ENCODE data around the gene MDFI.

Gene MDFI

DNA sequence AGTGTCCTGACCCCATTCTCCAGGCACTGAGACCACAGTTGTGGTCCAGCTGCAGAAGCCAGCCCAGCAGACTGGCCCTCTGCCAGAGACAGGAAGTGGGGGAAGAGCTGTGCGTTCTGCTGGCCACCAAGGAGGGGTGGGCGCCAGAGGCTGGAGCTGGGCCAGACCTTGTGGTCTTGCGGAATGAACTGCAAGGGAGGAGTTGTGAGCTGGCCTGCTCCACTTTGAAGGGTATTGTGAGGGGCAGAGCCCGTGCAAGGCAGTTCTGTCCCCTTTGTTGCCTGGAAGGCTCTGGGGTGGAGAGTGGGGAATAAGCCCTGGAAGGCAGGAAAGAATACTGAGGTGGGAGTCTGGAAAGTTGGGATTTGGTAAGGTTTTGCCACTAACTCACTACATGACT lies 3.6 kb upstream of the MDFI start:
- DNase-seq (ENCODE audit: low read depth in 2 of 2), result no peak

DNA sequence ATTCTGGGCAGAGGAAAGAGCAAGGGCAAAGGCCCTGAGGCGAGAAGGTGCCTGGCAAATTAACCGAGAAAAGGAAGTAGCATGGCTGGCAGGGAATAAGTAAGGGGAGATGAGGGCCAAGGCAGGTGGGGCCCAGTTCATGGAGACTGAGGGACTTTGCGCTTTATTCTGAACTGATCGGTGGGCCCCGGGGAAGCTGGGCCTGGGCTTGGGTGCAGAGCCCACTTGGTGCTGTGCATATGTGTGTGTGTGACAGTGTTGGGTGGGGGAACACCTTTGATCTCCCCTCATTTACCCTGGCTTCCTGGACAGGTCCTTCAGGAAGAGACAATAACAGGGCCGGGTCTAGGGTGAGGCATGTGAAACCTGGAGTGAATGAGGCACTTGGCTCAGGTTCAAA lies 2.9 kb upstream of the MDFI start:
- DNase-seq (ENCODE audit: low read depth in 2 of 2), result no peak

DNA sequence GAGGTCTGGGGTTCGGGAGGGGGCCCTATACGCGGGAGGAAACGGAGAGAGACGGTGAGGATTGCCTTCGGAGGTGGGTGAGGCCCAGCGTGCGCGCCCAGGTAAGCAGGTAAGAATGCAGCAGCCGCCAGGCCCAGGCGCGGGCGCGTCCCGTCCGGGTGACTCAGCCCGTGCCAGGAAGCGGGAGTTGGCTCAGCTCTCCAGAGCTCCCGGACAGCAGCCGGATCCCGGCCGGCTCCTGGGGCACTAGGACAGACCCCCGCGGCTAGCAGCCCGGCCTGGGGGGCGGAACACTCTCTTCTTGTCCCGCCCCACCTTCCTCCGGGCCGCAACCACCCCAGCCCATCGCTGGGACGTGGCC lies 1.5 kb upstream of the MDFI start:
- DNase-seq (ENCODE audit: low read depth in 2 of 2), result no peak

DNA sequence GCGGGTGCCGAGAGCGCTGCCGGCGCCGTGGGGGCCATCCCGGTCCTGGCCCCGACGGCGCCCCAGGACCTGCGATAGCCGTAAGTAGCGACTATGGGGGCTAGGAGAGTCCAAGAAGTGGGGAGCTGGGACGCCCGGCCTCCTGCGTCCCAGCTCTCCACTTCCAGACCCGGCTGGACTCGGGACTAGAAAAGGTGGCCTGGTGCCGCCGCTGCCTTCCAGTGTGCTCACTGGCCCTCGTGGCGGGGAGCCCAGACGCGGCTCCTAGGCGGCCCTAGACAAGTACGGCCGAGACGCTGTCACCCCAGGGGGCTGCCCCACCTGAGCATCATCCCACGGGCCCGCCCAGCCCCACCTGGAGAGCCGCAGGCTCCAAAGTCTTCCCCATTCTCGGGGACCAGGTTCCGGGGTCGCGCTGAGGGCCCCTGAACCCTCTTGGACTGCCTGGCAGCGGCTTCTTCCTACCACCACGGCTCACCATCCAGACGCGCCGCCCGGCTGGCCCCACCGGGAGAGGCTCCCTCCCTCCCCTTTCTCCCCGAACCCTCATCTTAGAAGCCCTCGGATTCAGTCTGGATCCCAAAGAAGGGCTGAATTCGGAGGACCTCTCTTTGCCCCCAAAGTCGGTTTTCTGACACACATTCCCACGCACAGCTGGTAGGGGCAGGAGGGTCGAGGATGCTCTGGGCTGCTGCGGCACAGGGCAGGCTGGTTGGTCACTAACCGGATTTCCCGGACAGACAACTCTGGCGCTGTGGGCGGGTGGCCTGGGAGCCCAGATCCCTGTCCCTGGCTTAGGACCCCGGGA lies 870 bp upstream of the MDFI start:
- DNase-seq (ENCODE audit: low read depth in 2 of 2), result no peak

DNA sequence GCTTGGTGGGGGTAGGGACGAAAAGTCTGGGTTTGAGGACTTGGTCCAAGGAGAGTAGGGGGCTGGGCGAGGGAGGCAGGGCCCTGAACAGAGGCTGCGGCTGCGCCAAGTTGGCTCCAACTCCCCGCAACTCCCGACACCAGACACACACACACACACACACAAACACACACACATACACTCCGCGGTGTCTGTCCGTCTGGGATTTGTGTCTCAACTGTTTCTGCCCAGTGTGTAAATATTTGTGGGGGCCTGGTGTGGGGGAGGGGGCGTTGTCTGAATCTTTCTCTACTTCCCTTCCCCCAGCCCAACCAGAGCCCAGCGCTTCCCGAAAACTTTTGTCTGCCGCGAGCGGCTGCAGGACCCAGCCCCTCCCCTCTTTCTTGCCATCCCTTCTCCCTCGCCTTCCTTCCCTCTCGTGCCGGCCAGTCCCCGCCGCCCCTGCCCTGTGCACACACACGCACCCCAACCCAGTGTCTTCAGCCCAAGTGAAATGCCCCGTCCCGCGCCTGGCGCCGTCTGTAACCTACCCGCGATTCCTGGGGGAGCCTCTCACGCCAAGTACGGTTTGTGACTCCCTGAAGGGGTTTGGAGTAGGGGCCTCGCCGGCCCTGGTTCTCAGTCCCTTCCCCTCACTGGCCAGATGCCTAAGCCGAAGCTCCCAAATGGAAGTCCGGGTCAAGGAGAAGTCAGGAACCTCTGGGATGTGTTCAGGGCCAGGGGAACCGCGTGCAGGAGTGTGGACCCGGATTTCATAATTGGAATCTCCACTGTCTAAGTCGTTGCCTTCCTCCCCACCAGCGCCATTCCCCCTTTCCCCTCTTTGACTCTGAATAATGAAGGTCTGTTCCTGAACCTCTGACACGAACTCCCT lies 904 bp downstream of the MDFI start:
- no peak for DNase-seq (ENCODE audit: low read depth in 2 of 2)

DNA sequence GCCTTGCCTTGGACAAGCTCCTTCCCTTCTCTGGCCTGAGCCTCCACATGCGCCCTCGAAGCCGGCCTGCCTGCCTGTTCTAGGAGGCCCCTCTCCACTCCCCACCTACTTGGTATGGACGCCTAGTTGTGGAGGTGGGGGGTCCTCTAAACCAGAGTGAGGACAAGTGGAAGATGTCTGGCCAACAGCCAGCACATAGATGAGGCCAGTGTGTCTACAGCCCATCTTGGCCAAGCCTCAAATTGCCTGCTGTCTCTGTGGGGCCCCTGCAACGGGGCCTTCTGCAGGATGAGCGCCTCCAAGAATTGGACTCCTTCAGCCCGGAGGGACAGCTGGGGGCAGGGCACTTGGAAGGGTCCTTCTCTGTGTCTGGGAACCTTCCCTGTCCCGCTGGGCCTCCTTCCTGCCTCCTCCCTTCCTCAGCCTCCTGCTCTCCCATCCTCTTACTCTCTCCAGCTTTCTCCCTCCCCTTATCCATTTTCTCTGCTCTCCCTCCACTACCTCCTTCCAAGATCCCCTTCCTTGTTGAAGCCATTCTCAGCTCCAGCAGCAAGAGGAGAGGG lies 1.6 kb downstream of the MDFI start:
- DNase-seq (ENCODE audit: low read depth in 2 of 2), result no peak

DNA sequence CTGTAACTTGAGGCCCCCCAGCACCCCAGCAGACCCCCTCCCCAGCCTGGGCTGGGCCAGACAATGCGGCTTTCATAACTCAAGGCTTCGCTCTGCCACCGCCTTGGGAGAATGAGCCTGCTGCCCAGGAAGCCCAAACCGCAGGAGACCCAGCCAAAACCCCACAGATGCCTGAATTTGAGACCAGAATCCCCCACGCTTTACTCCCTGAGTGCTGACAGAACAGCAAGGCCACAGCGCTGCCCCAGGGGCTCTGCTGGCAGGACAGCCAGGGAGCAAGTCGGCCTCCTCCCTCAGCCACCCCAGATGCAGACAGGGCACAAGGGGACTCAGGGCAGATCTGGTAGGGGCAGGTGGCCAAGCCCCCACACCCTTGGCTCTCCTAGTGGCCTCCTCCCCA lies 2.2 kb downstream of the MDFI start:
- DNase-seq (ENCODE audit: low read depth in 2 of 2), result no peak

DNA sequence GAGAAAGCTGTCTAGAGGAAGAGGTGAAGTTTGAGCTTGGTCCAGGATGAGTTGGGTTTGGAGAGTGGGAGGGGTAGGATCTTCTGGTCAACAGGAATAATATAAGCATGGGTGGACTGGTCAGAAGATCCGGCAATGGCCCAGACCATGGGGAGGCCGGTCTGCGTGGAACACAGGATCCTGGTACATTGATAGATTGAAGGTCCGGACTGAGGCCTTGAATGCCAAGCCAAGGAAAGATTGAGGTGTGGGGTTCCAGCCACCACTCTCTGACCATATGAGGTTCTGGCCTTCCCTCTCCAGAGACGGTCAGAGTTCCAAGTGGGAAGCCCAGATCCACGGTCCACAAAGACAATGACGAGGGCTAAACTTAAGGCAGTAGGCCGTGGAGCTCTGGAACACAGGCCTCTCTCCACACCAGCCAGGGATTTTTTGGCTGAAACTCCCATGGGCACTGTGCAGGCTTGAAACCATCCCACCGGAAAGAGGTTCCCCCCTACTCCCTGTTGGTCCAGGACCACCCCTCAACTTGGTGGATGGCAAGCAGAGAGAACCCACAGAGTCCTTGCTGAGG lies 3.2 kb downstream of the MDFI start:
- no peak for DNase-seq (ENCODE audit: low read depth in 2 of 2)

DNA sequence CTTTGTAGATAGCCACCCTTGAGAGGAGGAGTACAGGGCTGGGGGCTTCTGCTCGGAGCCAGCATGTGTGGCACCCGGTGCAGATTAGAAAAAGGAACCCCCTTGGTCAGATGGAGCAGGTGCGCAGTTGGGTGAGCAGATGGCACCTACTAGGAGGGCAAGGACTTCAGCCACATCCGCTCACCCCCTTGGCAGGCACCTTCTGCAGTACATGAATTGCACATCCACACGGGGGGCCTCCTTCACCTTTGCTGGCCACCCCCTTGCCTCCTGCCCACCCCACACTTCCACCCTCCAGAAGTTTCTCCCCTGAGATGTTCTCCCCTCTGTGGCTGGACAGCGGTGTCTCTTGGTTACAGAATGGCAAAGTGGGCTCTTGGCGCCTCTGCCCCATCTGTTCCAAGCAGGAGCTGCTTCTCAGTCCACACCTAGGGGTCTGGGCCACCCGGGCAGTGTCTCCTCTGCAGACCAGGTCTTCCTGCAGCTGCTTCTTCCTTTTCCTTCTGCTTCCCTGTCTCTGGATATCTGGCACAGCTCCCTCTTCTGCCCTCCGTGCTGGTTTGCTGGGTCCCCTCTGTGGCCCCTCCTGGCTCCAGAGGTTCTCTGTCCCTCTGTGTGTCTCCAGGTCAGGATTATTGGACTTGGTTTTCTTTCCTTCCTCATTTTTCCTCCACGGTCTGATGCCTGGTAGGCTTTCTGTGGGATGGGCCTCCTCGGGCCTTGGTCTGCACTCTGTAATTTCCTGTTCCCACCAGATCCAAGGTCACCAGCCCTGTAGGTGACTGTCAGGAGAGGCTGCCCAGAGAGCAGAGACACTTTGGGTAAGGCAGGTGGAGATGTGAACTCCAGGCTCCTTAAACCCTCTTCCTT lies 4.1 kb downstream of the MDFI start:
- no peak for DNase-seq (ENCODE audit: low read depth in 2 of 2)

DNA sequence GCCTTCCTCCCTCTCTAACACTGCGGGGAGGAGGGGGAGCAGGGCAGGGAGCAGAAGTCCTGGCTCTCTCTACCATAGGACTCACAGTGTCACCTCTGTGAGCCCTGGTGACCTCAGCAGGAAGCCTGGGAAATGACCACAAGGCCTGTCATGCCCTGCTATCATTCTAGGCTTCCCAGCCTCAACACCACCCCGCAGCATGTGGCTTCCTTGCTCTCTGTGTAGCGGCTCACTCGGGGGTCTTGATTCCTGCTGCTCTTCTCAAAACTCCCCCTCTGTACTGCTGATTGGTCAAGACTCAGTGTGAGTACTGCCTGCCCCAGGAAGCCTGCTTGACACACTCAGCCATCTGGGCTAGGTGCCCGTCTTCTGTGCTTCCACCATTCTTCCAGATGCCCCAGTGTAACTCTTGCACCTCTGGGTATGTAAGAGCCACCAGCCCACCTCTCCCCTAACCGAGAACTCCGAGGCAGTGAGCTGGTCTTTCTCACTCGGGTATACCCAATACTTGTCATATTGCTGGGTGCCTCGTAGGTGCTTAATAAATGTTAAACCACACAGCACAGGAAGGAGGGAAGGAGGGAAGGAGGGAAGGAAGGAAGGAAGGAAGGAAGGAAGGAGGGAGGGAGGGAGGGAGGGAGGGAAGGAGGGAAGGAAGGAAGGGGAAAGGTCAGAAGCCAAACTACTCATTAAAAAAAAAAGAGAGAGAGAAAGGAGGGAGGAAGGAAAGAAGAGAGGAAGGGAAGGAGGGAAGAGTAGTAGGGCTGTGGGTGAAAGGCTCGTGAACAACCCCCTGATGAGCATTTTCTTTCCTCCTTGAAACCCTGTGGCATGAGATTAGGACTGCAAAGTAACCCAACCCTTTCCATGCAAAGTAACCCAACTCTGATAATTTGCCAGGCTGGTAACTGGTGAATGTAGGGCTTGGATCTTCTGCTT lies 5.0 kb downstream of the MDFI start:
- DNase-seq (ENCODE audit: low read depth in 2 of 2), result no peak

DNA sequence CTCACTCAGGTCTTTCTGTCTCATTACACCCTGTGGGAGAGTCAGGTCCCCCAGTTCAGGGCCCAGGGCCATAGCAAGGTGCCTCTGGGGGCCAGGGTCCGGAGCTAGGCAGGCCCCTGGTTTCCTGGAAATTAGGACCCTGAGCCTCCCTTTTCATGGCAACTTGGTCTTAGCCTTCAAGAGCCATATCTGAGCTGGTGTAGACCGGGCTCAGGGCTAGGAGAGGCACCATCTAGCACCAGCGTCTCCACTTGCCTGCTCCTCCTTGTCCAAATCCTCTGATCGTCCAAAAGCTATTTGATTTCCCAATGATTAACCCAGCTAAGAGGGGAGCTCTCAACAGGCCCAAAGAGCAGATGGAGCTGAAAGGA lies 5.6 kb downstream of the MDFI start:
- DNase-seq (ENCODE audit: low read depth in 2 of 2), result no peak

DNA sequence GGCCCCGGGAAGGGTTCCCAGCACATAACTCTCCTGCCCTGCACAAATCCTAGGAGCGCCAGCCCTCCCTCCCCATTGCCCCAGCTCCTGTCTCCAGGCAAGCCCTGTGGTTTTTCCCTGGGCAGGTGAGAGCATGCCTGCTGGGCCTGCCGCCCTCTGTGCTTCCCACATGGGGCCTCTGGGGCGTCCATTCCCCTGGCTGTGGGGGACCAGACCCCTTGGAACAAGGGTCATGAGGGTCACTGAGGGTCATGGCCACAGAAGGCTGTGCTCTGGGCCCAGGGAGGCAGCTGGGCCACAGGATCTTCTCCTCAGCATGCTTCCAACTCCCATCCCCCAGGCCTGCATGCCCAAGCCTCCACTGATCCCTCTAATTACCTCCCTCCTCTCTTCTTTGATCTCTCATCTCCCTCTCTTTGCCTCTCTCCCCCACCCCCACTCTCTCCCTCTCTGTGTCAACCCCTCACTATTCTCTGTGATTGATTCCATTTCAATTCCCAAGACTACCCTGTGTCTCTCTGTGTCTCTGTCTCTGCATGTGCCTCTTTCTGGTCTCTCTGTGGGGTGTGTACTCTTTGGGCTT lies 6.1 kb downstream of the MDFI start:
- no peak for DNase-seq (ENCODE audit: low read depth in 2 of 2)

DNA sequence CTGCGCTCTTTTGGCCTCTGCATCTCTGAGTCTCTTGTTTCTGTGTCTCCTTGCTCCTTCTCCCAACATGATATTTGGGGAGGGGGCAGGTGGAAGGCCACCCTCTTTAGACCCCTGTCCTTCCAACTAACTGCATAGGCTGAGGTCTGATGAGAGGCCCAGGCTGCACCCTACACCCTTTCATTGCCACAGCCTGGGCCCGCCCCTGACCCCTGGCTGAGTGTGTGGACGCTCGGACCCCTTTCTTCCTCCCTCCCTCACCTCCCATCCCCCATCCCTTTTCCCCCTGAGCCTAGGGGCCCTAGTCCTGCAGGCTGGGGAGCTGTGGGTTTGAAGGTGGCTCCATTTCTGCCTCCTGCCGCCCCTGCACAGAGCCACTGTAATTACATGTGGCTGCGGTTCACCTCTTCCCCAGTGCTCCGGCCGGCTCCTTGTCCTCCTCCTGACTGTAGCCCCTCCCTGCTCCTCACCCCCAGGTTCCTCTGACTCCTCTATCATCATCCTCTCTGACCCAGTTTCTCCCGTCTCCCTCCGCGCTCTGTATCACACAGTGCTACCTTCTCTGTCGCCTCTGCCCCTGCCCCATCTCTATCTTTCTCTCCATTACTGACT lies 6.8 kb downstream of the MDFI start:
- DNase-seq (ENCODE audit: low read depth in 2 of 2), result no peak

DNA sequence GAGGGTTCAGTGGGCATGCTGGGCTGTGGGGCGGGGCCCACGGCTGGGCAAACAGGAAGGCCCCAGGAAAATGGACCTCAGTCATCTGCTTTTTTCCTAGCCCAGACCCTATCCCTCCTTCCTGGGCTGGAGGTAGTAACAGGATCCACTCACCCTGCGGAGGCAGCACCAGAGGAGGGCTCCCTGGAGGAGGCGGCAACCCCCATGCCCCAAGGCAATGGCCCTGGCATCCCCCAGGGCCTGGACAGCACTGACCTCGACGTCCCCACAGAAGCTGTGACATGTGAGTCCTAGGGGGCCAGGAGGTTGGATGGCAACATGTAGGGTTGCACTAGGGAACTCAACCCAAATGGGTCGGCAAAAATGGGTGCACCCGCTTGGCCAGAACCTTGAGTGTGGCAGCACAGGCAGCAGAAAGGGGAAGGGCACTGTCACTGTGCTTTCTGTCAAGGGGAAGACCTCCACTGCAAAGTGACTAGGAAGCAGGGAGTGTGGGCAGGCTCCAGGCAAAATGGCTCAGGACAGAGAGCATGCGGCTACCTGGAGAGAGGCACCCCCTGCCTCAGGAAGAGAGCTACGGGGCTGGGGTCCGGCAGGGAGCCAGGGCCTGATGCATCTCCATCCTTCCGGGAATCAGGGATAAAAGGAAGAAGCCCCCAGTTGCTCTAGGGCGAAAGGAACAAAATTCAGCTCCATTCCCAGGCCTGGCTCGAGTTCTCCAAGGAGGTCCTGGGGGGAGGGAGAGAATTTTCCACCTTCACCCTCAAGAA lies 7.9 kb downstream of the MDFI start:
- DNase-seq (ENCODE audit: low read depth in 2 of 2), result no peak

DNA sequence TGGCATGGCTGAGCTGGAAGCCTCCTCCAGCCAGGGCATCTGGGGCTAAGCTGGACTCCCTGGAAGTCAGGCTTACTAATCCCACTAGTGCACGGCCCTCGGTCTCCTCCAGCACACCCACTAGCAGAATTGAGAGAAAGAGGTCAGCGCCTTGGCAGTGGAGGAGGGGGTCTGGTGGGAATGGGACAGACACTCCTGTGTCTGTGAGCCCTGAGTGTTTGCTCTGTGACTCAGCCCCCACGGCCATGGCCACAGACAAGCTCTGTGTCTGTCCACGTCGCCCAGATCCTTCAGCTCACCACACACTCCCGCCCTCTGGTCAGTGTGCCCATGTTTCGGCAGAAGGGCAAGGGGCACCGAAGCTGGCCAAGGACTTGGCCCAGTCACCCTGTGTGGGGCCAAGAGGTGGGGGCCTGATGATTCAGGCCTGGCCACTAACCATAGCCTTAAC lies 8.8 kb downstream of the MDFI start:
- DNase-seq (ENCODE audit: low read depth in 2 of 2), result no peak

DNA sequence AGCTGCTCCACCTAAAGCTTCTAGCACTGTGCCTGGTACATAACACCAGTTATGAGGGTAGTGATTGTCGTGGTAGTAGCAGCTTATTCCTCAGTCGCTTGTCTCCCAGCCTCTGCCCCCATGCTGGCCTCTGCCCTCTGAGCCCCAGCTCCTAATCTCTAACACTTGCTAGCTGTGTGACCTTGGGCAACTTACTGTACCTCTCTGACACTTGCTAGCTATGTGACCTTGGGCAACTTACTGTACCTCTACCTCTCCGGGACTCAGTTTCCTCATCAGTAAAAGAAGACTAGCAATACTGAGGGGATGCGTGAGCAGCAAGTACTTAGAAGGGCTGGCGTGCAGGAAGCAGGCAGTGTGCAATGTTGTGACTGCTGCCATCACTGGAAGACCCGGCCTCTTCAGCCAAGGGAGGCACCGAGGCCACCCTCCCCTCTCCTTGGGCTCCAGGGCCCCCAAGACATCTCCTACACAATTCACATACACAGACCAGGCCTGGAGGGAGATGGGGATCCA lies 9.9 kb downstream of the MDFI start:
- no peak for DNase-seq (ENCODE audit: low read depth in 2 of 2)

DNA sequence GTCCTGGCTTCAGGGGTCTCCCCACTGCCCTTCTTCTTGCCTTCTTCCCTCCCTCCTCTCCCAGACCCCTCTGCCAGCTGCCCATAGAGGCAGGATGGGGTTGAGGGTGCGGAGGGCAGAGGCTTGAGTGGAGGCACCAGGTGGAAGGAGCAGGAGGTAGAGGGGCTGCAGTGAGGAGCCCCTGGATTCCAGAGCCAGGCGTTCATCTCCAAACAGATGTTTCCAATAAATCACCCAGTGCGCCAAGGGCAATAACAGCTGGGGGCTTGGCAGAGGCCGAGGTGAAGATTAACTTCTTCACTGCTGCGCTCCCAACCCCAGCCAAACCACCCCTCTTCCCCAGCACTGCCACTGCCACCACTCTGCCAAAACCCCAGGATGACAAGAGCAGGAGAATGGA lies 10.7 kb downstream of the MDFI start:
- no peak for DNase-seq (ENCODE audit: low read depth in 2 of 2)

DNA sequence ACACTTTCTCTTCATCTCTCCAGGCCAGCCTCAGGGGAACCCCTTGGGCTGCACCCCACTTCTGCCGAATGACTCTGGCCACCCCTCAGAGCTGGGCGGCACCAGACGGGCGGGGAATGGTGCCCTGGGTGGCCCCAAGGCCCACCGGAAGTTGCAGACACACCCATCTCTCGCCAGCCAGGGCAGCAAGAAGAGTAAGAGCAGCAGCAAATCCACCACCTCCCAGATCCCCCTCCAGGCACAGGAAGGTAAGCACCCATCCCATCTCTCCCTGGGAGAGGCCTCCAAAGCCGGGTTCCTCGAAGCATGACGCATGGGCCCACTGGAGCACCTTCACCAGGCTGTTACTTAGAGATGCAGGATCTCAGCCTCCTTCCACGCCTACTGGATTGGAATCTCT lies 11.3 kb downstream of the MDFI start:
- DNase-seq (ENCODE audit: low read depth in 2 of 2), result no peak

DNA sequence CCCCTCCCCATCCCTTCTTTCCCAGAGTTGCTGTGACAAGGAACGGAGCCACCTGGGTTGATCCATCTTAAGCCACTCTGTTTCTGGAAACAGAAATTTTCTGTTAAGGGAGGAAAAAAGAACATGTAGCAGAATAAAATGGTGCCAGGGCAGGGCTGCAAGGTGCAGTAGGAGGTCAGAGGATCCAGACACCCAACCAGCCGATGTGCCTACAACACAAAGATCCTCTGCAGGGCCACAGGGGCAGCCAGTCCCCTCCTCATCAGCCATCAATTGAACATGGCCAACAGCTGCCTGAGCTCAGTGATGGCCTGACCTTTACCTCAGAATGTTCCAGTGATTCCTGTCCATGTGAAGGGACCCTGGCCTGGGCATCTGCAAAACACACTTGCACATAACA lies 11.9 kb downstream of the MDFI start:
- no peak for DNase-seq (ENCODE audit: low read depth in 2 of 2)

All from stimulated activated CD4-positive, alpha-beta T cell treated with anti-CD3 and anti-CD28 coated beads, Interleukin-1b, Interleukin-23, amount 100 ng/mL, for 1 hour (primary cell).